Stimulated activated naive CD8-positive, alpha-beta T cell treated with anti-CD3 and anti-CD28 coated beads, Interleukin-15, amount 100 ng/mL, for 72 hours (primary cell): ENCODE measurements around the gene MAPKAPK2.

Experiments used
- ATAC-seq: fragments of 150-1000 bp; cut with Tn5 transposase; 2 replicates; pipeline ENCODE4 v1.10.0; 2021; ENCODE audit warnings: mild to moderate bottlenecking, moderate library complexity
- DNase-seq, 2 donors: peaks; one replicate each; pipeline ENCODE4 v3.0.0; 2021 to 2022
- H3K27ac Mint-ChIP-seq, 2 donors: one replicate each; pipeline ENCODE4 v1.8.0; 2022; ENCODE audit warnings: mild to moderate bottlenecking in 2 of 2, mixed read lengths in 2 of 2, moderate library complexity in 2 of 2
- H3K27me3 Mint-ChIP-seq: one replicate; pipeline ENCODE4 v1.8.0; 2022; ENCODE audit warnings: mixed read lengths
- H3K4me1 Mint-ChIP-seq: one replicate; pipeline ENCODE4 v1.8.0; 2022; ENCODE audit warnings: mild to moderate bottlenecking, mixed read lengths
- H3K4me3 Mint-ChIP-seq, 2 donors: one replicate each; pipeline ENCODE4 v1.8.0; 2022; ENCODE audit warnings: mild to moderate bottlenecking in 2 of 2, mixed read lengths in 2 of 2, moderate library complexity in 1 of 2
- H3K9me3 Mint-ChIP-seq, 2 donors: one replicate each; pipeline ENCODE4 v1.8.0; 2022; ENCODE audit warnings: mixed read lengths in 2 of 2

The MAPKAPK2 gene

GRCh38 chr1:206655471-206655882 is 29.2 kb upstream of the MAPKAPK2 start:
- H3K9me3 Mint-ChIP-seq = no peaks in the 10 kb centered on the region
- no peak for ATAC-seq
- H3K4me3 Mint-ChIP-seq = no peak overlapping the region
- no peak overlapping the region for H3K27ac Mint-ChIP-seq
- H3K27me3 Mint-ChIP-seq = peaks cover 61% of the 10 kb centered on the region
- peaks cover 24% of the 10 kb centered on the region for H3K4me1 Mint-ChIP-seq
- no peak for DNase-seq

GRCh38 chr1:206656936-206657335 is 27.8 kb upstream of the MAPKAPK2 start:
- ATAC-seq (no peak), DNase-seq (no peak)
- H3K4me3 Mint-ChIP-seq = no peak overlapping the region
- peaks cover 25% of the 10 kb centered on the region for H3K4me1 Mint-ChIP-seq
- H3K27ac Mint-ChIP-seq = no peak overlapping the region
- H3K27me3 Mint-ChIP-seq = peaks cover 63% of the 10 kb centered on the region
- no peaks in the 10 kb centered on the region for H3K9me3 Mint-ChIP-seq

- Mint-ChIP-seq H3K27me3 (peaks cover 66% of the 10 kb centered on the region), H3K4me3 (peak overlapping the region in 1 of 2 donors; percentile 50), H3K4me1 (peaks cover 33% of the 10 kb centered on the region), H3K9me3 (no peaks in the 10 kb centered on the region), H3K27ac (no peak overlapping the region)
- no peak for ATAC-seq
- no peak for DNase-seq
These were observed 27.0 kb upstream of the MAPKAPK2 start for GRCh38 chr1:206657751-206658150.

- Mint-ChIP-seq H3K9me3 (no peaks in the 10 kb centered on the region), H3K27ac (peak overlapping the region in 1 of 2 donors; percentile 21), H3K4me1 (peaks cover 40% of the 10 kb centered on the region), H3K27me3 (peaks cover 67% of the 10 kb centered on the region), H3K4me3 (peak overlapping the region; percentile 44 to 50)
- DNase-seq (peak; percentile 57 to 58), ATAC-seq (peak; percentile 73)
These were observed 26.3 kb upstream of the MAPKAPK2 start for GRCh38 chr1:206658264-206658980.

- no peak overlapping the region for H3K27ac Mint-ChIP-seq
- H3K27me3 Mint-ChIP-seq = peaks cover 69% of the 10 kb centered on the region
- no peak for ATAC-seq
- no peak for DNase-seq
- no peak overlapping the region for H3K4me3 Mint-ChIP-seq
- no peaks in the 10 kb centered on the region for H3K9me3 Mint-ChIP-seq
- peaks cover 45% of the 10 kb centered on the region for H3K4me1 Mint-ChIP-seq
These were observed 25.8 kb upstream of the MAPKAPK2 start for GRCh38 chr1:206658981-206659273.

- ATAC-seq = no peak
- peaks cover 69% of the 10 kb centered on the region for H3K27me3 Mint-ChIP-seq
These were observed 24.6 kb upstream of the MAPKAPK2 start for GRCh38 chr1:206660136-206660535.

GRCh38 chr1:206661161-206661820 is 23.4 kb upstream of the MAPKAPK2 start:
- H3K4me3 Mint-ChIP-seq = no peak overlapping the region
- no peaks in the 10 kb centered on the region for H3K9me3 Mint-ChIP-seq
- ATAC-seq (no peak), DNase-seq (no peak)
- H3K4me1 Mint-ChIP-seq = peaks cover 49% of the 10 kb centered on the region
- no peak overlapping the region for H3K27ac Mint-ChIP-seq
- peaks cover 67% of the 10 kb centered on the region for H3K27me3 Mint-ChIP-seq

More at GRCh38 chr1:206660136-206660535, 24.6 kb upstream of the MAPKAPK2 start:
- Mint-ChIP-seq H3K4me3 (no peak overlapping the region), H3K27ac (peak overlapping the region in 1 of 2 donors; percentile 30), H3K9me3 (no peaks in the 10 kb centered on the region), H3K4me1 (peaks cover 49% of the 10 kb centered on the region)
- no peak for DNase-seq

- H3K27me3 Mint-ChIP-seq = peaks cover 64% of the 10 kb centered on the region
- peaks cover 49% of the 10 kb centered on the region for H3K4me1 Mint-ChIP-seq
- peak overlapping the region; percentile 63 to 79 for H3K4me3 Mint-ChIP-seq
- peak; percentile 35 for ATAC-seq
- DNase-seq = no peak
- no peaks in the 10 kb centered on the region for H3K9me3 Mint-ChIP-seq
- no peak overlapping the region for H3K27ac Mint-ChIP-seq
These were observed 22.2 kb upstream of the MAPKAPK2 start for GRCh38 chr1:206662396-206663092.

- Mint-ChIP-seq H3K27ac (no peak overlapping the region), H3K4me1 (peaks cover 46% of the 10 kb centered on the region), H3K9me3 (no peaks in the 10 kb centered on the region), H3K4me3 (peak overlapping the region; percentile 63 to 79), H3K27me3 (peaks cover 62% of the 10 kb centered on the region)
- DNase-seq (no peak), ATAC-seq (no peak)
These were observed 21.3 kb upstream of the MAPKAPK2 start for GRCh38 chr1:206663362-206663761.

GRCh38 chr1:206663832-206664652 is 20.7 kb upstream of the MAPKAPK2 start:
- peak; percentile 74 to 80 for DNase-seq
- peak; percentile 82 for ATAC-seq
- peak overlapping the region; percentile 63 to 79 for H3K4me3 Mint-ChIP-seq
- peaks cover 55% of the 10 kb centered on the region for H3K27me3 Mint-ChIP-seq
- H3K9me3 Mint-ChIP-seq = no peaks in the 10 kb centered on the region
- H3K27ac Mint-ChIP-seq = peak overlapping the region in 1 of 2 donors; percentile 75
- peaks cover 40% of the 10 kb centered on the region for H3K4me1 Mint-ChIP-seq

- Mint-ChIP-seq H3K27me3 (peaks cover 48% of the 10 kb centered on the region), H3K27ac (no peak overlapping the region), H3K9me3 (no peaks in the 10 kb centered on the region), H3K4me3 (no peak overlapping the region), H3K4me1 (peaks cover 38% of the 10 kb centered on the region)
- no peak for ATAC-seq
- DNase-seq = no peak
These were observed 20.0 kb upstream of the MAPKAPK2 start for GRCh38 chr1:206664740-206665139.

GRCh38 chr1:206666031-206666561 is 18.6 kb upstream of the MAPKAPK2 start:
- ATAC-seq (no peak), DNase-seq (no peak)
- no peak overlapping the region for H3K27ac Mint-ChIP-seq
- H3K9me3 Mint-ChIP-seq = no peaks in the 10 kb centered on the region
- H3K27me3 Mint-ChIP-seq = peaks cover 35% of the 10 kb centered on the region
- H3K4me1 Mint-ChIP-seq = peaks cover 31% of the 10 kb centered on the region
- H3K4me3 Mint-ChIP-seq = no peak overlapping the region

GRCh38 chr1:206666954-206667665 is 17.6 kb upstream of the MAPKAPK2 start:
- no peaks in the 10 kb centered on the region for H3K9me3 Mint-ChIP-seq
- ATAC-seq (no peak), DNase-seq (no peak)
- H3K4me3 Mint-ChIP-seq = no peak overlapping the region
- H3K27ac Mint-ChIP-seq = no peak overlapping the region
- H3K27me3 Mint-ChIP-seq = peaks cover 31% of the 10 kb centered on the region
- H3K4me1 Mint-ChIP-seq = peaks cover 28% of the 10 kb centered on the region

- Mint-ChIP-seq H3K9me3 (no peaks in the 10 kb centered on the region), H3K27me3 (peaks cover 21% of the 10 kb centered on the region), H3K4me1 (peaks cover 15% of the 10 kb centered on the region), H3K27ac (no peak overlapping the region), H3K4me3 (no peak overlapping the region)
- ATAC-seq (no peak), DNase-seq (no peak)
These were observed 16.4 kb upstream of the MAPKAPK2 start for GRCh38 chr1:206668351-206668750.
